DMS53 treated with DMSO at 0.1 percent for 48 hours (cell line): ENCODE data around the gene AP2A2.

Experiments used
- DNase-seq: peaks from one replicate; lab custom pipeline; 2025; ENCODE audit not compliant: unreplicated experiment; lab: John Stamatoyannopoulos, UW

The AP2A2 gene

GRCh38 chr11:1053121-1053901 lies 127.6 kb downstream of the AP2A2 start:
- DNase-seq = no peak

GRCh38 chr11:1054143-1055108 lies 128.8 kb downstream of the AP2A2 start:
- DNase-seq = no peak

GRCh38 chr11:1055109-1055703 lies 129.5 kb downstream of the AP2A2 start:
- DNase-seq = no peak

GRCh38 chr11:1055990-1056771 lies 130.5 kb downstream of the AP2A2 start:
- no peak for DNase-seq

GRCh38 chr11:1057806-1058205 lies 132.1 kb downstream of the AP2A2 start:
- no peak for DNase-seq

GRCh38 chr11:1059759-1060158 lies 134.1 kb downstream of the AP2A2 start:
- no peak for DNase-seq

- DNase-seq = no peak
Observed at GRCh38 chr11:1060410-1060809, 134.7 kb downstream of the AP2A2 start.

GRCh38 chr11:1060852-1061616 lies 135.4 kb downstream of the AP2A2 start:
- DNase-seq = no peak
